ENCODE data around the gene P2RY8. TPM values are rescaled to one million over a fixed set of nuclear protein-coding genes. Genes with fewer than 3 reads are reported as not detected.

P2RY8 gene
- total RNA-seq, 1 experiment from 2014 or later: 0.37 TPM

GRCh38 chrX:1416327-1416784, 120.6 kb downstream of the P2RY8 start:
- H3K27ac Mint-ChIP-seq: no peak overlapping the region

More at GRCh38 chrX:1416327-1416784, 120.6 kb downstream of the P2RY8 start:
- no peaks in the 10 kb centered on the region for H3K27me3 Mint-ChIP-seq (ENCODE audit: low read depth)
- peaks cover 12% of the 10 kb centered on the region for H3K4me1 Mint-ChIP-seq
- peaks cover 47% of the 10 kb centered on the region for H3K36me3 Mint-ChIP-seq
- no peaks in the 10 kb centered on the region for H3K9me3 Mint-ChIP-seq
- DNase-seq (ENCODE audit: low spot score) (no peak), ATAC-seq (no peak)
- ChIA-PET POLR2A (no interaction called here), CTCF (no interaction called here)
- TF ChIP-seq TEAD1 (CRISPR knock-in tag; IDR thresholded peaks at IDR 0.05) (no peak), SOX15 (CRISPR knock-in tag; IDR thresholded peaks at IDR 0.05) (no peak), NR1H2 (CRISPR knock-in tag; IDR thresholded peaks at IDR 0.05) (no peak)
- no peak overlapping the region for H3K4me3 Mint-ChIP-seq

Other genes starting within 250 kb of the P2RY8 start
- 0.26 to 0.48 TPM in 2 of 3 replicates, not detected in the other for gene IL3RA, start 200.4 kb downstream of the P2RY8 start, total RNA-seq (2021)
- gene SLC25A6, start 145.1 kb downstream of the P2RY8 start, total RNA-seq (2021): 627 to 722 TPM (median 720 TPM) in 3 replicates
- 70.6 to 88.2 TPM (median 83.1 TPM) in 3 replicates for gene ASMTL, start 84.3 kb downstream of the P2RY8 start, total RNA-seq (2021)
- gene AKAP17A, start 54.4 kb upstream of the P2RY8 start, total RNA-seq (2021): 44.5 to 68.1 TPM (median 45.5 TPM) in 3 replicates
- 0.32 to 0.87 TPM (median 0.33 TPM) in 3 replicates for gene ASMT, start 77.9 kb upstream of the P2RY8 start, total RNA-seq (2021)